H9 (cell line): Measurements from ENCODE around the gene PGS1. TPM values are rescaled to one million over a fixed set of nuclear protein-coding genes. Genes with fewer than 3 reads are reported as not detected.

ENCODE experiments used
- DNase-seq: peaks from one replicate; pipeline ENCODE4 v3.0.0-alpha.2; 2017
- H2AFZ ChIP-seq: one replicate; pipeline ENCODE4 v1.6.1; 2013; ENCODE audit warnings: mild to moderate bottlenecking, low read length, control low read depth, moderate library complexity
- H2AK5ac ChIP-seq: 2 replicates; pipeline ENCODE4 v1.6.1; 2013; ENCODE audit warnings: low read length, control low read depth, mixed read lengths; ENCODE audit not compliant: insufficient read length
- H2BK120ac ChIP-seq: one replicate; pipeline ENCODE4 v1.6.1; 2013; ENCODE audit warnings: low read depth, mild to moderate bottlenecking, low read length, control low read depth, inconsistent platforms; ENCODE audit not compliant: poor library complexity, severe bottlenecking
- H2BK12ac ChIP-seq: 2 replicates; pipeline ENCODE4 v1.6.1; 2013; ENCODE audit warnings: low read length, control low read depth, mixed read lengths, low read depth; ENCODE audit not compliant: insufficient read length
- H2BK15ac ChIP-seq: 2 replicates; pipeline ENCODE4 v1.6.1; 2013; ENCODE audit warnings: low read depth, low read length, control low read depth
- H2BK20ac ChIP-seq: one replicate; pipeline ENCODE4 v1.6.1; 2013; ENCODE audit warnings: low read depth, mild to moderate bottlenecking, low read length, control low read depth, inconsistent platforms; ENCODE audit not compliant: poor library complexity, severe bottlenecking
- H2BK5ac ChIP-seq: 2 replicates; pipeline ENCODE4 v1.6.1; 2013; ENCODE audit warnings: low read length, control low read depth, mixed read lengths; ENCODE audit not compliant: insufficient read length
- H3K14ac ChIP-seq: 2 replicates; pipeline ENCODE4 v1.6.1; 2013; ENCODE audit warnings: low read length, control low read depth; ENCODE audit not compliant: insufficient read depth
- H3K18ac ChIP-seq: 2 replicates; pipeline ENCODE4 v1.6.1; 2013; ENCODE audit warnings: low read depth, mild to moderate bottlenecking, mixed read lengths, low read length, control low read depth; ENCODE audit not compliant: insufficient read length
- H3K23ac ChIP-seq: 2 replicates; pipeline ENCODE4 v1.6.1; 2013; ENCODE audit warnings: low read length, control low read depth, mixed read lengths, low read depth; ENCODE audit not compliant: insufficient read length
- H3K23me2 ChIP-seq: 2 replicates; pipeline ENCODE4 v1.6.1; 2013; ENCODE audit warnings: low read depth, mild to moderate bottlenecking, mixed read lengths, low read length, control low read depth; ENCODE audit not compliant: insufficient read length, poor library complexity, severe bottlenecking
- H3K27ac ChIP-seq: 2 replicates; pipeline ENCODE4 v1.5.1; 2013; ENCODE audit warnings: low read length, control low read depth, mixed read lengths, low read depth; ENCODE audit not compliant: insufficient read length
- H3K27me3 ChIP-seq: 2 replicates; pipeline ENCODE4 v1.6.1; 2013; ENCODE audit warnings: low read length, control low read depth, inconsistent platforms; ENCODE audit not compliant: insufficient read depth
- H3K4ac ChIP-seq: 2 replicates; pipeline ENCODE4 v1.6.1; 2013; ENCODE audit warnings: low read depth, mild to moderate bottlenecking, control low read depth, inconsistent platforms, low read length, moderate library complexity
- H3K4me1 ChIP-seq: 2 replicates; pipeline ENCODE4 v1.6.1; 2013; ENCODE audit warnings: low read length, control low read depth, inconsistent platforms; ENCODE audit not compliant: insufficient read depth
- H3K4me2 ChIP-seq: 2 replicates; pipeline ENCODE4 v1.6.1; 2013; ENCODE audit warnings: low read length, control low read depth, mixed read lengths; ENCODE audit not compliant: insufficient read length, insufficient read depth
- H3K56ac ChIP-seq: 2 replicates; pipeline ENCODE4 v1.6.1; 2013; ENCODE audit warnings: low read depth, mild to moderate bottlenecking, mixed read lengths, low read length, control low read depth; ENCODE audit not compliant: insufficient read length
- H3K79me1 ChIP-seq: 2 replicates; pipeline ENCODE4 v1.6.1; 2013; ENCODE audit warnings: low read depth, mild to moderate bottlenecking, moderate library complexity, low read length, control low read depth, inconsistent platforms; ENCODE audit not compliant: insufficient read depth, poor library complexity, severe bottlenecking
- H3K79me2 ChIP-seq: 2 replicates; pipeline ENCODE4 v1.6.1; 2013; ENCODE audit warnings: low read length, control low read depth, inconsistent platforms; ENCODE audit not compliant: insufficient read depth
- H3K9ac ChIP-seq: 2 replicates; pipeline ENCODE4 v1.6.1; 2013; ENCODE audit warnings: low read length, control low read depth, mixed read lengths; ENCODE audit not compliant: insufficient read length; ENCODE audit errors: extremely low read depth
- H3K9me3 ChIP-seq: one replicate; pipeline ENCODE4 v1.6.1; 2013; ENCODE audit warnings: low read depth, low read length, inconsistent platforms; ENCODE audit not compliant: control insufficient read depth
- H3T11ph ChIP-seq: one replicate; pipeline ENCODE4 v1.6.1; 2013; ENCODE audit warnings: mild to moderate bottlenecking, low read length, control low read depth, inconsistent platforms
- H4K20me1 ChIP-seq: one replicate; pipeline ENCODE4 v1.6.1; 2013; ENCODE audit not compliant: control insufficient read depth, insufficient read length, insufficient read depth
- H4K5ac ChIP-seq: 2 replicates; pipeline ENCODE4 v1.6.1; 2013; ENCODE audit warnings: low read depth, mild to moderate bottlenecking, mixed read lengths, low read length, control low read depth; ENCODE audit not compliant: insufficient read length
- H4K8ac ChIP-seq: replicated peaks from 2 replicates; pipeline ENCODE4 v1.6.1; 2013; ENCODE audit warnings: low read length, control low read depth, mixed read lengths, low read depth; ENCODE audit not compliant: insufficient read length
- H4K91ac ChIP-seq: 2 replicates; pipeline ENCODE4 v1.6.1; 2013; ENCODE audit warnings: low read depth, mild to moderate bottlenecking, moderate library complexity, mixed read lengths, low read length, control low read depth; ENCODE audit not compliant: insufficient read length
- H3K27ac Mint-ChIP-seq, 3 experiments: 2 replicates in 2 of 3; 3 replicates in 1 of 3; pipeline ENCODE4 v1.8.0; 2020 to 2021; ENCODE audit warnings: mixed read lengths in 3 of 3, mild to moderate bottlenecking in 1 of 3, moderate library complexity in 1 of 3
- H3K27me3 Mint-ChIP-seq: 2 replicates; pipeline ENCODE4 v1.8.0; 2021; ENCODE audit warnings: low read depth, mild to moderate bottlenecking, moderate library complexity, mixed read lengths
- H3K36me3 Mint-ChIP-seq, 3 experiments: 2 replicates in 2 of 3; 3 replicates in 1 of 3; pipeline ENCODE4 v1.8.0; 2020 to 2021; ENCODE audit warnings: low read depth in 3 of 3, mixed read lengths in 3 of 3; ENCODE audit not compliant: insufficient read depth in 1 of 3
- H3K4me1 Mint-ChIP-seq, 2 experiments: 2 replicates each; pipeline ENCODE4 v1.8.0; 2020; ENCODE audit warnings: mixed read lengths in 2 of 2
- H3K4me3 Mint-ChIP-seq, 2 experiments: 2 replicates in 1 of 2; 3 replicates in 1 of 2; pipeline ENCODE4 v1.8.0; 2020 to 2021; ENCODE audit warnings: mild to moderate bottlenecking in 2 of 2, mixed read lengths in 2 of 2, moderate library complexity in 1 of 2
- H3K9me3 Mint-ChIP-seq, 2 experiments: 2 replicates in 1 of 2; 3 replicates in 1 of 2; pipeline ENCODE4 v1.8.0; 2020; ENCODE audit warnings: mild to moderate bottlenecking in 2 of 2, mixed read lengths in 2 of 2, moderate library complexity in 1 of 2
- WGBS: extraction: QIAGEN DNeasy Blood & Tissue Kit; methylation state at CpG from one replicate; pipeline ENCODE4 v1.1.7; 2013; ENCODE audit warnings: missing lambda C conversion rate, low lambda C conversion rate, mixed read lengths; ENCODE audit not compliant: insufficient read length; ENCODE audit errors: extremely low coverage; 5-methylcytosine and 5-hydroxymethylcytosine counted together
- total RNA-seq: library from RNA; stranded (reverse); gene quantifications from 2 replicates; pipeline ENCODE4 v1.2.1, GENCODE V29; 2021
- TF ChIP-seq, protein P1 (sequence below): fragments of 200-600 bp; sonication (generic); conservative IDR thresholded peaks from 3 replicates; pipeline ENCODE4 v1.8.0; 2021; ENCODE audit warnings: antibody characterized with exemption, mild to moderate bottlenecking

PGS1 gene
- total RNA-seq, 1 experiment from 2014 or later = 45.7 TPM

DNA sequence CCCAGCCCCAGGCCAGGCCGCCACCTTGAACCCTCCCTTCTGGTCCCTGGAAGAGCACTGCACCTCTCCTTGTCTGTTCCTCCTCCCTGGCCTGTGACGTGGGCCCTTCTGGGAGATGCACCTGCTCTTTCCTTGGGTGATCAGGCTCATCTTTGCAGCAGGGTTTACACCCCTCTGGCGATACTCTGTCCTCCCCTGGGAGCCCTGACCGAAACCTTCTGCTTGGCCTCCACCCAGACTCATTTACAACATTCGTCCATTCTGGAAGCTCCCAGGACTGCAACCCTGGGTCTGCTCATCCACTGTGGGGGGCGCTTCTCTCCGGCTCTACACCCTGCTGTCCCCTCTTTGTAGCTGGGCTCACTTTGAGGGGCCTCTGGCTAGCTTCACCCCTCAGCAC lies 73.3 kb downstream of the PGS1 start:
- Histone ChIP-seq H3K23ac (no peak overlapping the region), H3K9me3 (no peaks in the 10 kb centered on the region), H4K91ac (no peak overlapping the region), H4K8ac (no peak overlapping the region), H3K79me2 (no peaks in the 10 kb centered on the region), H3K4ac (no peak overlapping the region), H3K27ac (no peak overlapping the region), H3K79me1 (no peaks in the 10 kb centered on the region), H3K56ac (no peak overlapping the region), H2AFZ (no peak overlapping the region), H4K5ac (no peak overlapping the region), H2BK5ac (no peak overlapping the region), H3K4me2 (no peak overlapping the region), H2BK20ac (no peak overlapping the region), H3K9ac (no peak overlapping the region), H3K23me2 (no peaks in the 10 kb centered on the region), H2AK5ac (no peak overlapping the region), H3K18ac (no peak overlapping the region), H3K27me3 (no peaks in the 10 kb centered on the region), H2BK120ac (no peak overlapping the region), H4K20me1 (no peaks in the 10 kb centered on the region), H3K4me1 (no peaks in the 10 kb centered on the region), H3T11ph (no peak overlapping the region), H2BK15ac (no peak overlapping the region), H3K14ac (no peak overlapping the region), H2BK12ac (no peak overlapping the region)
- H3K9me3 Mint-ChIP-seq = peaks cover 3 to 9% of the 10 kb centered on the region in 2 experiments; a peak in 3 of 5 replicates
- H3K4me1 Mint-ChIP-seq = no peaks in the 10 kb centered on the region
- H3K27me3 Mint-ChIP-seq = no peaks in the 10 kb centered on the region
- H3K36me3 Mint-ChIP-seq = peaks cover 0 to 4% (median 0%) of the 10 kb centered on the region in 3 experiments; a peak in 1 of 7 replicates
- peak overlapping the region in 1 of 3 experiments; percentile 19; a peak in 2 of 7 replicates for H3K27ac Mint-ChIP-seq
- no CpG with 5 or more reads among the region's 7 CpGs for WGBS
- no peak for DNase-seq
- TF ChIP-seq, protein P1, sequence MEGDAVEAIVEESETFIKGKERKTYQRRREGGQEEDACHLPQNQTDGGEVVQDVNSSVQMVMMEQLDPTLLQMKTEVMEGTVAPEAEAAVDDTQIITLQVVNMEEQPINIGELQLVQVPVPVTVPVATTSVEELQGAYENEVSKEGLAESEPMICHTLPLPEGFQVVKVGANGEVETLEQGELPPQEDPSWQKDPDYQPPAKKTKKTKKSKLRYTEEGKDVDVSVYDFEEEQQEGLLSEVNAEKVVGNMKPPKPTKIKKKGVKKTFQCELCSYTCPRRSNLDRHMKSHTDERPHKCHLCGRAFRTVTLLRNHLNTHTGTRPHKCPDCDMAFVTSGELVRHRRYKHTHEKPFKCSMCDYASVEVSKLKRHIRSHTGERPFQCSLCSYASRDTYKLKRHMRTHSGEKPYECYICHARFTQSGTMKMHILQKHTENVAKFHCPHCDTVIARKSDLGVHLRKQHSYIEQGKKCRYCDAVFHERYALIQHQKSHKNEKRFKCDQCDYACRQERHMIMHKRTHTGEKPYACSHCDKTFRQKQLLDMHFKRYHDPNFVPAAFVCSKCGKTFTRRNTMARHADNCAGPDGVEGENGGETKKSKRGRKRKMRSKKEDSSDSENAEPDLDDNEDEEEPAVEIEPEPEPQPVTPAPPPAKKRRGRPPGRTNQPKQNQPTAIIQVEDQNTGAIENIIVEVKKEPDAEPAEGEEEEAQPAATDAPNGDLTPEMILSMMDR = no peak
- H3K4me3 Mint-ChIP-seq = no peak overlapping the region
